HepG2 (cell line): ENCODE data around the gene MT1F. TPM values are rescaled to one million over a fixed set of nuclear protein-coding genes. Genes with fewer than 3 reads are reported as not detected.
A peak's percentile ranks its signal among the peaks of the same experiment; 100 is the strongest.

Experiments
- CREB1 ChIP-seq, 2 experiments: fragments of 450-650 bp in 1 of 2; IDR thresholded peaks; 2 replicates each; pipeline ENCODE4 v1.6.1; 2016 to 2017; ENCODE audit warnings: control low read depth in 1 of 2, mild to moderate bottlenecking in 1 of 2, missing compliant biosample characterization in 1 of 2, missing genetic modification characterization in 1 of 2
- ETV5 ChIP-seq: IDR thresholded peaks from 2 replicates; pipeline ENCODE4 v1.6.1; 2018; ENCODE audit warnings: missing biosample characterization, missing genetic modification reagents, inconsistent platforms, borderline replicate concordance
- FOXJ3 ChIP-seq: sonication (generic); formaldehyde crosslinking; IDR thresholded peaks from 2 replicates; pipeline ENCODE4 v1.4.0; 2020; ENCODE audit warnings: missing genetic modification reagents, mild to moderate bottlenecking, borderline replicate concordance
- GATAD1 ChIP-seq: IDR thresholded peaks from 2 replicates; pipeline ENCODE4 v1.6.1; 2016; ENCODE audit warnings: missing genetic modification reagents, missing compliant biosample characterization
- GFI1 ChIP-seq: sonication (generic); formaldehyde crosslinking; IDR thresholded peaks from 2 replicates; pipeline ENCODE4 v1.5.0; 2020; ENCODE audit warnings: missing genetic modification reagents, mild to moderate bottlenecking, borderline replicate concordance
- HNF4G ChIP-seq, 2 experiments: sonication (generic) in 1 of 2; formaldehyde crosslinking in 1 of 2; IDR thresholded peaks; 2 replicates each; pipeline versions ENCODE4 v1.4.0 to v1.6.1; 2011 to 2020; ENCODE audit warnings: borderline replicate concordance in 2 of 2, low read depth in 2 of 2, mild to moderate bottlenecking in 2 of 2, low read length in 1 of 2, missing genetic modification reagents in 1 of 2, moderate library complexity in 1 of 2
- KDM3A ChIP-seq: IDR thresholded peaks from 2 replicates; pipeline ENCODE4 v1.6.1; 2018; ENCODE audit warnings: low read depth, missing compliant biosample characterization
- KLF15 ChIP-seq: sonication (generic); formaldehyde crosslinking; IDR thresholded peaks from 2 replicates; pipeline ENCODE4 v1.8.1; 2023; ENCODE audit warnings: borderline replicate concordance, mild to moderate bottlenecking, inconsistent platforms, missing genetic modification reagents, mixed read lengths
- PHF8 ChIP-seq: sonication (generic); formaldehyde crosslinking; IDR thresholded peaks from 2 replicates; pipeline ENCODE4 v1.5.0; 2020; ENCODE audit warnings: missing genetic modification reagents
- SP5 ChIP-seq: IDR thresholded peaks from 2 replicates; pipeline ENCODE4 v1.6.1; 2016; ENCODE audit warnings: low read depth, borderline replicate concordance
- SSRP1 ChIP-seq: IDR thresholded peaks from 2 replicates; pipeline ENCODE4 v1.6.1; 2016; ENCODE audit warnings: control low read depth
- XBP1 ChIP-seq: sonication (generic); formaldehyde crosslinking; IDR thresholded peaks from 2 replicates; pipeline ENCODE4 v1.5.0; 2020; ENCODE audit warnings: missing genetic modification reagents
- ZBTB8A ChIP-seq: sonication (generic); formaldehyde crosslinking; IDR thresholded peaks from 2 replicates; pipeline ENCODE4 v1.4.0; 2020; ENCODE audit warnings: mild to moderate bottlenecking, low read depth, missing genetic modification reagents, borderline replicate concordance
- ZC3H13 ChIP-seq: sonication (generic); formaldehyde crosslinking; IDR thresholded peaks from 2 replicates; pipeline ENCODE4 v1.8.1; 2023; ENCODE audit warnings: mild to moderate bottlenecking, missing genetic modification reagents, moderate library complexity
- ZFP36L2 ChIP-seq: sonication (generic); formaldehyde crosslinking; IDR thresholded peaks from 2 replicates; pipeline ENCODE4 v1.4.0; 2020; ENCODE audit warnings: missing genetic modification reagents
- ZFX ChIP-seq: sonication (generic); formaldehyde crosslinking; IDR thresholded peaks from 2 replicates; pipeline ENCODE4 v1.4.0; 2020; ENCODE audit warnings: mild to moderate bottlenecking, low read depth, missing genetic modification reagents, moderate library complexity
- ZMAT3 ChIP-seq: sonication (generic); formaldehyde crosslinking; conservative IDR thresholded peaks from 2 replicates; pipeline ENCODE4 v1.7.0; 2021; ENCODE audit warnings: missing genetic modification reagents
- ZNF160 ChIP-seq: sonication (generic); formaldehyde crosslinking; IDR thresholded peaks from 2 replicates; pipeline ENCODE4 v1.8.0; 2022; ENCODE audit warnings: mild to moderate bottlenecking, inconsistent platforms, missing genetic modification reagents
- ZNF180 ChIP-seq: sonication (generic); formaldehyde crosslinking; IDR thresholded peaks from 2 replicates; pipeline ENCODE4 v1.4.0; 2020; ENCODE audit warnings: low read depth, missing genetic modification reagents, borderline replicate concordance
- ZNF615 ChIP-seq: sonication (generic); formaldehyde crosslinking; IDR thresholded peaks from 2 replicates; pipeline ENCODE4 v1.5.0; 2020; ENCODE audit warnings: mild to moderate bottlenecking, missing genetic modification reagents, borderline replicate concordance
- ZNF792 ChIP-seq: IDR thresholded peaks from 2 replicates; pipeline ENCODE4 v1.6.1; 2016
- ZSCAN29 ChIP-seq: sonication (generic); formaldehyde crosslinking; conservative IDR thresholded peaks from 2 replicates; pipeline ENCODE4 v1.4.0; 2020; ENCODE audit warnings: mild to moderate bottlenecking, missing genetic modification reagents
- polyA plus RNA-seq, 8 experiments: library from polyadenylated mRNA; depleted of rRNA in 3 of 8; stranded (reverse) in 7 of 8; unstranded in 1 of 8; fragments of >200 nt; fragmentation: Illumina TruSeq in 4 of 8; extraction: Trizol in 4 of 8; gene quantifications; 2 replicates each; pipeline versions ENCODE4 v1.2.1 to v1.2.3, GENCODE V29; 2011 to 2016; ENCODE audit warnings: low read depth in 4 of 8, missing spikeins in 1 of 8, mixed read lengths in 1 of 8; ENCODE audit not compliant: insufficient read depth in 1 of 8
- total RNA-seq, 5 experiments: library from RNA; depleted of rRNA; stranded (reverse); fragments of >200 nt; fragmentation: Illumina TruSeq; extraction: Trizol; gene quantifications; 2 replicates each; pipeline ENCODE4 v1.2.3, GENCODE V29; 2016; ENCODE audit warnings: low read depth in 1 of 5
- TF ChIP-seq, protein P1 (sequence below): sonication (generic); formaldehyde crosslinking; IDR thresholded peaks from 2 replicates; pipeline ENCODE4 v1.5.1; 2020; ENCODE audit warnings: mild to moderate bottlenecking, missing genetic modification reagents, borderline replicate concordance
- TF ChIP-seq, protein P2 (sequence below): sonication (generic); formaldehyde crosslinking; IDR thresholded peaks from 2 replicates; pipeline ENCODE4 v1.4.0; 2020; ENCODE audit warnings: mild to moderate bottlenecking, missing genetic modification reagents
- TF ChIP-seq, protein P3 (sequence below): sonication (generic); formaldehyde crosslinking; IDR thresholded peaks from 2 replicates; pipeline ENCODE4 v1.4.0; 2020; ENCODE audit warnings: mild to moderate bottlenecking, missing genetic modification reagents

Gene MT1F
- total and polyA plus RNA-seq, 2 of the 13 experiments (the other 11 are each of a cell fraction or from before 2014, with no cell fraction given): 1.9 to 169 TPM

DNA sequence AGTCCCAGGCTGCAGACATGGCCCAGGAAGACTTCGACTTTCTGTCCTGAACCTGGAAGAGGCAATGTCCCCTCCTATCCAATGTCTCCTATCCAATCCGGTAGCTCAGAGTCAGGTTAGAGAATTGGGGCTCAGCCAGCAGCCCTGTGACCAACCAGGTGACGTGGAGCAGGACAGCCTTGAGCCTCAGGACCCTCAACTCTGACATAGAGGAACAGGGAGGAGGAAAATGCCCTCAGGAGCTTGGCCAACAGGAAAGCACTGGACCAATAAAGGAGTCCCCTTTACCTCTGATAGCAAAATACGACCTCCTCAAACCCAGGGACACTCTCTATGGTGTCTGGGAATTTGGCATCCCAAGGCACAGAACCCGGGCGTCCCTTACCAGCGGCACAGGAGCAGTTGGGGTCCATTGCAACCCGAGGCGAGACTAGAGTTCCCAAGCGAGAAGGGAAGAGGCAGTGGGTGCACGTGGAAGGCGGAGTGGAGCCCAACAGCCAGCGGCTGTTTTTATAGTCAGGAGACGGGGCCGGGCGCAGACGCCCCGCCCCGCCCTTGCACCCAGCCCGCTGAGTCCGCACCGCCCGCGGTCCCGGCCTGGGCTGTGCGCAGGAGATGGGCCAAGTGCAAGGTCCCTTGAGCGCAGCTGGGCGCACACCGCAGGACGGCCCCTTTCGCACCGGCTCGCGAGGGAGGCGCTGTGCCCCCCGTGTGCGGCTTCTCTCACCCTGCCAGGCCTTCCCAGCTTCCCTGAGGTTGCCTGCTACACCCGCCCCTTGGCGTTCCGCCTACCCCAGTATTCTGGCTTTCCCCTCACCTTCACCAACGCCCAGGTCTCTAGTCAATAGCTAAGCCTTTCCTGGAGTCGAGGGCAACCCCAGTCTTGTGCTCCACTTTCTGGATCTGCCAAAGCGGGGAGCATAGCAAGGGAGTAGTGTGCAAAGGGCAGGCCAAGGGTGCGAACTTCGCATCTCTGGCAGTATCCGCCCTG, 10.1 kb downstream of the MT1F start, which contains the start of gene MT1G (continued):
- TF ChIP-seq, protein P1, sequence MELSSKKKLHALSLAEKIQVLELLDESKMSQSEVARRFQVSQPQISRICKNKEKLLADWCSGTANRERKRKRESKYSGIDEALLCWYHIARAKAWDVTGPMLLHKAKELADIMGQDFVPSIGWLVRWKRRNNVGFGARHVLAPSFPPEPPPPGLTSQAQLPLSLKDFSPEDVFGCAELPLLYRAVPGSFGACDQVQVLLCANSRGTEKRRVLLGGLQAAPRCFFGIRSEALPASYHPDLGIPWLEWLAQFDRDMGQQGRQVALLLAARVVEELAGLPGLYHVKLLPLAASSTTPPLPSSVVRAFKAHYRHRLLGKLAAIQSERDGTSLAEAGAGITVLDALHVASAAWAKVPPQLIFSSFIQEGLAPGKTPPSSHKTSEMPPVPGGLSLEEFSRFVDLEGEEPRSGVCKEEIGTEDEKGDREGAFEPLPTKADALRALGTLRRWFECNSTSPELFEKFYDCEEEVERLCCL (CRISPR knock-in tag): no peak
- TF ChIP-seq PHF8 (CRISPR knock-in tag): peak; percentile 45
- TF ChIP-seq ZNF615 (CRISPR knock-in tag): no peak
- no peak for TF ChIP-seq ZC3H13 (CRISPR knock-in tag)
- TF ChIP-seq KLF15 (CRISPR knock-in tag): no peak
- TF ChIP-seq ZNF160 (CRISPR knock-in tag): no peak; the same call in 1 of the 2 replicates
- TF ChIP-seq KDM3A: peak; percentile 65; the same call in 1 of the 2 replicates
- no peak for TF ChIP-seq ZFP36L2 (CRISPR knock-in tag)
- no peak for TF ChIP-seq XBP1 (CRISPR knock-in tag)
- TF ChIP-seq ZBTB8A (CRISPR knock-in tag): peak; percentile 64; the same call in 1 of the 2 replicates
- TF ChIP-seq GATAD1: no peak
- TF ChIP-seq SP5 (CRISPR knock-in tag): peak; percentile 19; the same call in 1 of the 2 replicates
- TF ChIP-seq, protein P2, sequence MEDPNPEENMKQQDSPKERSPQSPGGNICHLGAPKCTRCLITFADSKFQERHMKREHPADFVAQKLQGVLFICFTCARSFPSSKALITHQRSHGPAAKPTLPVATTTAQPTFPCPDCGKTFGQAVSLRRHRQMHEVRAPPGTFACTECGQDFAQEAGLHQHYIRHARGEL: no peak
- TF ChIP-seq, protein P3, sequence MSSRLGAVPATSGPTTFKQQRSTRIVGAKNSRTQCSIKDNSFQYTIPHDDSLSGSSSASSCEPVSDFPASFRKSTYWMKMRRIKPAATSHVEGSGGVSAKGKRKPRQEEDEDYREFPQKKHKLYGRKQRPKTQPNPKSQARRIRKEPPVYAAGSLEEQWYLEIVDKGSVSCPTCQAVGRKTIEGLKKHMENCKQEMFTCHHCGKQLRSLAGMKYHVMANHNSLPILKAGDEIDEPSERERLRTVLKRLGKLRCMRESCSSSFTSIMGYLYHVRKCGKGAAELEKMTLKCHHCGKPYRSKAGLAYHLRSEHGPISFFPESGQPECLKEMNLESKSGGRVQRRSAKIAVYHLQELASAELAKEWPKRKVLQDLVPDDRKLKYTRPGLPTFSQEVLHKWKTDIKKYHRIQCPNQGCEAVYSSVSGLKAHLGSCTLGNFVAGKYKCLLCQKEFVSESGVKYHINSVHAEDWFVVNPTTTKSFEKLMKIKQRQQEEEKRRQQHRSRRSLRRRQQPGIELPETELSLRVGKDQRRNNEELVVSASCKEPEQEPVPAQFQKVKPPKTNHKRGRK (CRISPR knock-in tag): 0 out of 2 replicates have a peak, but pooled peaks have one; percentile 58
- no peak for TF ChIP-seq SSRP1 (CRISPR knock-in tag)
- TF ChIP-seq CREB1 (IDR thresholded peaks at IDR 0.05): no peak
- TF ChIP-seq CREB1 (CRISPR knock-in tag; IDR thresholded peaks at IDR 0.05): no peak
- TF ChIP-seq ZFX: peak; percentile 67; the same call in 1 of the 2 replicates
- TF ChIP-seq ZNF180: no peak
- TF ChIP-seq GFI1 (CRISPR knock-in tag): 0 out of 2 replicates have a peak, but pooled peaks have one; percentile 39
- 0 out of 2 replicates have a peak, but pooled peaks have one; percentile 27 for TF ChIP-seq ZMAT3 (CRISPR knock-in tag)
- TF ChIP-seq ZSCAN29: peak; percentile 75; the same call in 1 of the 2 replicates
- TF ChIP-seq ETV5 (CRISPR knock-in tag): 0 out of 2 replicates have a peak, but pooled peaks have one; percentile 25
- no peak for TF ChIP-seq FOXJ3 (CRISPR knock-in tag)
- TF ChIP-seq HNF4G (IDR thresholded peaks at IDR 0.05; ENCODE audit: borderline replicate concordance, low read depth, low read length): peak; percentile 19; the same call in 1 of the 2 replicates
- TF ChIP-seq HNF4G (CRISPR knock-in tag; IDR thresholded peaks at IDR 0.05; ENCODE audit: borderline replicate concordance, low read depth): 0 out of 2 replicates have a peak, but pooled peaks have one; percentile 43
- peak; percentile 48 for TF ChIP-seq ZNF792 (CRISPR knock-in tag)
